ENCODE results near the gene PMIS2. TPM values are rescaled to one million over a fixed set of nuclear protein-coding genes. Genes with fewer than 3 reads are reported as not detected.
A peak's percentile ranks its signal among the peaks of the same experiment; 100 is the strongest.

Gene PMIS2
- total RNA-seq, 1 donor from 2014 or later: not detected

- Mint-ChIP-seq H3K36me3 (ENCODE audit: low read depth) (peaks cover 17% of the 10 kb centered on the region), H3K27me3 (peaks cover 2% of the 10 kb centered on the region), H3K9me3 (no peaks in the 10 kb centered on the region), H3K4me3 (no peak overlapping the region), H3K4me1 (peaks cover 17% of the 10 kb centered on the region), H3K27ac (no peak overlapping the region)
- no peak for DNase-seq
- intact Hi-C loops (cut with micrococcal nuclease): no loop called here
Observed at GRCh38 chr19:35551091-35551810, 34.7 kb upstream of the PMIS2 start.

GRCh38 chr19:35552534-35553384 is 33.2 kb upstream of the PMIS2 start:
- no peaks in the 10 kb centered on the region for H3K9me3 Mint-ChIP-seq
- H3K4me1 Mint-ChIP-seq: peaks cover 11% of the 10 kb centered on the region
- intact Hi-C loops (cut with micrococcal nuclease): no loop called here
- no peak for DNase-seq
- peak overlapping the region; percentile 29 for H3K27ac Mint-ChIP-seq
- no peak overlapping the region for H3K4me3 Mint-ChIP-seq
- peaks cover 6% of the 10 kb centered on the region for H3K27me3 Mint-ChIP-seq
- peaks cover 9% of the 10 kb centered on the region for H3K36me3 Mint-ChIP-seq (ENCODE audit: low read depth)

- intact Hi-C loops (cut with micrococcal nuclease): no loop called here
- H3K27me3 Mint-ChIP-seq: peaks cover 8% of the 10 kb centered on the region
- DNase-seq: no peak
- no peaks in the 10 kb centered on the region for H3K9me3 Mint-ChIP-seq
- H3K36me3 Mint-ChIP-seq (ENCODE audit: low read depth): peaks cover 5% of the 10 kb centered on the region
- H3K4me1 Mint-ChIP-seq: peaks cover 11% of the 10 kb centered on the region
- no peak overlapping the region for H3K4me3 Mint-ChIP-seq
- no peak overlapping the region for H3K27ac Mint-ChIP-seq
Observed at GRCh38 chr19:35553385-35554000, 32.5 kb upstream of the PMIS2 start.

- no peak overlapping the region for H3K27ac Mint-ChIP-seq
- no peak for DNase-seq
- H3K9me3 Mint-ChIP-seq: no peaks in the 10 kb centered on the region
- no peak overlapping the region for H3K4me3 Mint-ChIP-seq
- H3K36me3 Mint-ChIP-seq (ENCODE audit: low read depth): peaks cover 3% of the 10 kb centered on the region
- H3K4me1 Mint-ChIP-seq: peaks cover 7% of the 10 kb centered on the region
- H3K27me3 Mint-ChIP-seq: peaks cover 11% of the 10 kb centered on the region
- intact Hi-C loops (cut with micrococcal nuclease): no loop called here
Observed at GRCh38 chr19:35554076-35554475, 31.9 kb upstream of the PMIS2 start.

DNA sequence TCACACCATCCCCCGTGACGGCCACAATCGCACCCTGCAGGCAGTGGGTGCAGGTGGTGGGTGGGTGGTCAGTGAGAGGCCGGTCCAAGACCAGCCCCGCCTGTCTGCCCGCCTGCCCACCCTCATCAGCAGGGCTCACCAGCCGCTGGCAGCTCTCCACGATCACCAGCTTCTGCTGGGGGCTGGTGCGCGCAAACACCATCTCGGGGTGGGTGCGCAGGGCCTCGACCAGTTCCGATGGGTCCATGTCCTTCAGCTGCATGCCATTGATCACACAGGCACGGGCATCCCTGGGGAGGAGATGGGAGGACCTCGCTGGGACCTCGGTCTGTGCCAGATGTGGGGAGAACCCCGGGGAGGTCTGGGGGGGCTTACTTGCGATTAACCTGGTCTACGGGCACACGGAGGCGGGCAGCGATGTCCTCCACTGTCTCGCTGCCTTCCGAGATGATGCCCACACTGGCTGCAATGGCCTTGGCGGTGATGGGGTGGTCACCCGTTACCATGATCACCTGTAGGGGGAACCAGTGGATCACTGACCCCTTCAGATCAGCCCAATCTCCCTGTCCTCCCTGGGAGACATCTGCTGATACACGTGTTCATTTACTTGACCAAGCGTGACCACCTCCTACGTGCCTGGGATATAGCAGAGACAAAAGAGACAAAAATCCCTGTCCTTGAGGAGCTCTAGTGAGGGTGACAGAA is 30.5 kb upstream of the PMIS2 start:
- H3K9me3 Mint-ChIP-seq: no peaks in the 10 kb centered on the region
- peaks cover 5% of the 10 kb centered on the region for H3K4me1 Mint-ChIP-seq
- peaks cover 22% of the 10 kb centered on the region for H3K27me3 Mint-ChIP-seq
- no peak for DNase-seq
- intact Hi-C loops (cut with micrococcal nuclease): no loop called here
- H3K4me3 Mint-ChIP-seq: no peak overlapping the region
- no peaks in the 10 kb centered on the region for H3K36me3 Mint-ChIP-seq (ENCODE audit: low read depth)
- H3K27ac Mint-ChIP-seq: no peak overlapping the region

DNA sequence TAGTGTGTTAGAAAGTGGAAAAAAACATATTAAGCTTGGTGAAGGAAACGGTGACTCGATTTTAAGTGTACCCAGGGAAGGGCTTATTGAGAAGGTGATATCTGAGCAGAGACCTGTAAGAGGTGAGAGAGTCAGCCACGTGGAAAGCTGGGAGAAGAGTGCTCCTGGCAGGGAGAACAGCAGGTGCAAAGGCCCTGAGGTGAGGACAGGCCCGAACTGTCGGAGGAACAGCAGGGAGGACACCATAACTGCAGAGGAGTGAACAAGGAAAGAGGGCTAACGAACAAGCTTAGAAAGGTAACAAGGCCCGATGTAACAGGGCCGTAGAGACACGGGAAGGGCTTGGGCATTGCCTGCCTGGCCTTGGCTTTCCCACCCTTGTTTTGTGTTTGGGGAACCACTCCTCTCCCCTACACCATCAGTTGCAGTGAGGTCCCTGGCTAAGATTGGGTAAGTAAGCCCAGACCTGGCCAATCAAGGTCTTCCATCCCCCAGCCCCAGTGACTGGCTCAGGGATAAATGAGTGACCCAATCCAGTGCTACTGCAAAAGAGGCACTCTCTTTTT is 29.9 kb upstream of the PMIS2 start:
- H3K4me1 Mint-ChIP-seq: peaks cover 5% of the 10 kb centered on the region
- H3K27me3 Mint-ChIP-seq: peaks cover 23% of the 10 kb centered on the region
- no peaks in the 10 kb centered on the region for H3K9me3 Mint-ChIP-seq
- H3K36me3 Mint-ChIP-seq (ENCODE audit: low read depth): no peaks in the 10 kb centered on the region
- no peak for DNase-seq
- intact Hi-C loops (cut with micrococcal nuclease): no loop called here
- H3K4me3 Mint-ChIP-seq: no peak overlapping the region
- H3K27ac Mint-ChIP-seq: no peak overlapping the region

DNA sequence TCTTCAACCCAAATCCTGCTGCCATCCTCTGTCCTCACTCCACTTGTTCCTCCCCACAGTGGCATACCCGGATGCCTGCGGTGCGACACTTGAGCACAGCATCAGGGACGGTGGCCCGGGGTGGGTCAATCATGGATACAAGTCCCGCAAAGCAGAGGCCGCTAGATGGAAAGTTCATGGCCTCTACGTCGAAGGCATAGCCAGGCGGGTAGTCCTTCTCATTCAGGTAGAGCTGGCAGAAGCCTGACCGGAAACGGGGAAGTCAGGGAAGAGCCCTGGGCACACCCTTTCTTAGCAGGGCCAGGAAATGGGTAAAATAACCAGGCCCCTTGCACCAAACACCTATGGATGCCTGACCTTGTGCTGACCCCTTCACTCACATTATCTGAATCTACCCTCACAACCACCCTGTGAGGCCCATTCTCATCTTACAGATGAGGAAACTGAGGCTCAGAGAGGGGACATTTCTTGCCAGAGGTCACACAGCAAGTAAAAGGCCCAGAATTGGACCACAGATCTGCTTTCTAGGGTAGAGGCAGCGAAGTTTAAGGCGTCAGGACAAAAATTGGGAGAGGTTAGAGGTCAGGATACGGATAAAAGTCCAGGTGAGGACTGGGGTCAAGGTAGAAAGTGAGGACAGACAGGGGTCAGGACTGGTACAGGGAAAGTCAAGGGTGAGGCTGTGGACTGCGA is 29.0 kb upstream of the PMIS2 start:
- no peak for DNase-seq
- H3K9me3 Mint-ChIP-seq: no peaks in the 10 kb centered on the region
- peaks cover 5% of the 10 kb centered on the region for H3K4me1 Mint-ChIP-seq
- H3K4me3 Mint-ChIP-seq: peak overlapping the region; percentile 60
- no peaks in the 10 kb centered on the region for H3K36me3 Mint-ChIP-seq (ENCODE audit: low read depth)
- intact Hi-C loops (cut with micrococcal nuclease): no loop called here
- peaks cover 28% of the 10 kb centered on the region for H3K27me3 Mint-ChIP-seq
- H3K27ac Mint-ChIP-seq: peak overlapping the region; percentile 7

DNA sequence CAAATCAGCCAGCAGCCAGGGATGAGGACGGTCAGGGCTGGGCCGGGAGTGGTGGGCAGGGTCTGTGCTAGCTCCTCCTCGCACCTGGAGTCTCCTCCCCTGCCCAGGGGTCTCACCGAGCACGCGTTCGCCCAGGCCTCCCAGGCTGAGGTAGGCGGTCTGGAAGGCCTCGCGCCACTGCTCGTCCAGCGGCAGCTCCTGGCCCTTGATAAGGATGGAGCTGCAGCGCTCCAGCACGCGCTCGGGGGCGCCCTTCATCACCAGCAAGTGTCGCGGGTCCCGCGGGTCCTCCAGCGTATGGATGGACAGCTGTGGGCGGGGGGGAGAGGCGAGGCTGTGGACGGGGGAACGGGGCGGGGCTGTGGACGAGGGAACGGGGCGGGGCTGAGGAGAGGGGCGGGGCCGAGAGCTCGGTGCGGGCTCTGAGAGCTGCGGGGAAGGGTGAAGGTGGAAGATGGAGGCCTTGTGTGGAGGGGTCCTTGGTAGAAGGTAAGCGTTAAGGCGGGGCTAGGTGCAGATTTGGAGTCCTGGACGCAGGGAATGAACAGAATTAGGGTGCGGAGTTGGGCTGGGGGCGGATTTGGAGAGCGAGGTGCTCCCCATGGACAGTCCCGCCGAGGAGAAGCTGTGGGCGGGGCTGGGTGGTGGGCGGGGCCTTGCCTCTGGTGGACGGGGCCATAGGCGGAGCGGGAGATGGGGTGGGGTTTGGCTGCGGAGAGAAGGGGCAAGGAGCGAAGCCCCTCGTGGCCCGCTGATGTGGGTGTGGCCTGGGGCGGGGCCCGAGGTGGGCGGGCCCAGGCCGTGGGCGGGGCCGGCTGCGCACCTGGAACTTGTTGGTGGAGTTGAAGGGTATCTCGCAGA is 28.2 kb upstream of the PMIS2 start:
- peak; percentile 84 for DNase-seq
- H3K27ac Mint-ChIP-seq: no peak overlapping the region
- no peaks in the 10 kb centered on the region for H3K9me3 Mint-ChIP-seq
- intact Hi-C loops (cut with micrococcal nuclease): no loop called here
- peaks cover 5% of the 10 kb centered on the region for H3K4me1 Mint-ChIP-seq
- no peaks in the 10 kb centered on the region for H3K36me3 Mint-ChIP-seq (ENCODE audit: low read depth)
- H3K27me3 Mint-ChIP-seq: peaks cover 30% of the 10 kb centered on the region
- peak overlapping the region; percentile 77 for H3K4me3 Mint-ChIP-seq

DNA sequence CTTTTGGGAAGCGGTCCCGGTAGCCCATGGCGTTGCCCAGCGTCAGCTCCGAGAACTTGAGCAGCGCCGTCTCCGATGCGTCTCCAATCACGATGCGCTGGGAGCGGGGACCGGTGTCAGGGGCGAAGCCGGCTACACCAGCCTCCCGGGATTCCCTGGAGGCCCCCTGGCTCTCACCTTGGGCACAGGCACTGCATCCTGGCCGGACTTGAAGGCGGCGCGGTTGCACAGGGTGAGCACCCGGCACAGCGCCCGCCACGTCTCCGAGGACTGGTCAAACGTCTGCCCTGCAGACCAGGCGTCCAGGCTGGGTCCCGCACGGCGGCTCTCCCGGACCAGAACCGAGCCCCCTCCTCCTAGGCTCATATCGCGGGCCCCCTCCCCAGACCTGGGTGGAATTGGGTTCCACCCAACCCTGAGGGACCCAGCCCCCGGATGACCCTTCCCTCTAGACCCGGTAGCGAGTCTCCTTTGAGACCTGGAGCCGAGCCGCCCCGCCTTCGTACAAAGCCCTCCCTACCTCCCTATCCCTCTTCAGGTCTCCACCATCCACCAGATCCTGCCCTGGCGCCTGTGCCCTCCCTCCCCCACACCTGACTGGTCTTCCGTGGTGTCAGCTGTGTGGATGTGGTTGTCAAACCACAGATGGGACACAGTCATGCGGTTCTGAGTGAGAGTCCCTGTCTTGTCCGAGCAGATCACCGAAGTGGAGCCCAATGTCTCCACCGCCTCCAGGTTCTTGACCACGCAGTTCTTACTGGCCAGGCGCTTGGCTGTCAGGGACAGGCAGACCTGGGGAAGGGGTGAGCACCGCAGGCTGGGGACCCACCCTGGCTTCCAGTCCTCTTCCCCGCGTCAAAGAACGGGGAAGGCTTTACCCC is 27.3 kb upstream of the PMIS2 start:
- H3K4me3 Mint-ChIP-seq: peak overlapping the region; percentile 22
- no peaks in the 10 kb centered on the region for H3K9me3 Mint-ChIP-seq
- H3K27ac Mint-ChIP-seq: no peak overlapping the region
- DNase-seq: no peak
- H3K4me1 Mint-ChIP-seq: peaks cover 5% of the 10 kb centered on the region
- peaks cover 30% of the 10 kb centered on the region for H3K27me3 Mint-ChIP-seq
- intact Hi-C loops (cut with micrococcal nuclease): no loop called here
- H3K36me3 Mint-ChIP-seq (ENCODE audit: low read depth): no peaks in the 10 kb centered on the region

DNA sequence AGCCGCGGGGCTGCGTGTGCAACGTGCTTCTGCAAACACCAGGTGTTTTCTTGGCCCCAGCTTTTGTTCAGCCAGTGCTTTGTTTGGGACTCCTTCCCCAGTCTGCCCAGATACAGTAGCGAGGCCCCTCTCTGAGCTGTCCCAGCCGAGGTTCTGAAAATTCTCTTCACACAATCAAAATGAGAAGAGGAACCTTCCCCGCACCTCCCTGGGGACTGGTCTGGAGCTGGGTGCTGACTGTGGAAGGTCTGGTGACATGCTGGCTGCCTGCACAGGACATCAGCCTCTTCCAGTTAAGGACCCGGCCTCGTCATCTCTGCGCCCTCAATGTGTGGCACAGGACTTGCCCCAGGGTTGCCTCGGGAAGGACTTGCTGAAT is 26.7 kb upstream of the PMIS2 start:
- Mint-ChIP-seq H3K27ac (no peak overlapping the region), H3K4me3 (no peak overlapping the region), H3K9me3 (no peaks in the 10 kb centered on the region), H3K27me3 (peaks cover 30% of the 10 kb centered on the region), H3K4me1 (peaks cover 5% of the 10 kb centered on the region), H3K36me3 (ENCODE audit: low read depth) (no peaks in the 10 kb centered on the region)
- intact Hi-C loops (cut with micrococcal nuclease): no loop called here
- DNase-seq: no peak

DNA sequence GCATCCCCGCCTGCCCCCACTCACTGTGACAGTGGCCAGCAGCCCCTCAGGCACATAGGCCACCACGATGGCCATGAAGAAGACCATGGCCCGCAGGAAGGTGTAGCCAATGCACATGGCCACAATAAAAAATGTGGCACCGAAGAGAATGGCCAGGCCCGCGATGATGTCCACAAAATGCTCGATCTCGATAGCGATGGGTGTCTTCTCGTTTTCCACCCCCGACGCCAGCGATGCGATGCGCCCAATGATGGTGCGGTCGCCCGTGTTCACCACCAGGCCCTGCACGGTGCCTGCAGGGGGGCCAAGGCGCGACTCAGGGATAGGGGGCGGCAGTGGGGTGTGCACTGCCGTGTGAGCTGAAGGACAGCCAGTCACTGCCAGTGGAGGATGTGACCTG is 26.2 kb upstream of the PMIS2 start:
- Mint-ChIP-seq H3K27me3 (peaks cover 30% of the 10 kb centered on the region), H3K4me1 (peaks cover 5% of the 10 kb centered on the region), H3K36me3 (ENCODE audit: low read depth) (no peaks in the 10 kb centered on the region), H3K27ac (no peak overlapping the region), H3K9me3 (no peaks in the 10 kb centered on the region), H3K4me3 (no peak overlapping the region)
- intact Hi-C loops (cut with micrococcal nuclease): no loop called here
- no peak for DNase-seq

DNA sequence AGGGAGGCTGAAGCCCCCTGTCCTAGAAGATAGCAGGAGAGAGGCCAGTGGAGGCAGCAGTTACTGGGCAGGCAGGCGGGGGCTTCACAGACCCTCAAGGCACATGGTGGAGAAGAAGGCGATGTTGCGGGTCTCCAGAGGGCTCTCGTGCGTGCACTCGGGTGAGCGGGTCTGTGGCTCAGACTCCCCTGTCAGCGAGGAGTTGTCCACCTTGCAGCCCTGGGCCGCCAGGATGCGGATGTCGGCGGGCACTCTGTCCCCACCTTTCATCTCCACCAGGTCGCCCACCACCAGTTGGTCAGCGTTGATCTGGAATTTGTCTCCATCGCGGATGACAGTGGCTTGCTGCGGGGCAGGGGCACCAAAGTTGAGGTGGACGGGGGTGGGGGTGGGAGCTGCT is 25.7 kb upstream of the PMIS2 start:
- intact Hi-C loops (cut with micrococcal nuclease): no loop called here
- no peak for DNase-seq
- Mint-ChIP-seq H3K4me1 (peaks cover 5% of the 10 kb centered on the region), H3K27me3 (peaks cover 30% of the 10 kb centered on the region), H3K9me3 (no peaks in the 10 kb centered on the region), H3K36me3 (ENCODE audit: low read depth) (no peaks in the 10 kb centered on the region), H3K27ac (no peak overlapping the region), H3K4me3 (no peak overlapping the region)

Data from activated CD4-positive, alpha-beta T cell treated with anti-CD3 and anti-CD28 coated beads, Interleukin-2, amount 10 ng/mL, durations not matched to agents 24 days and 14 days (primary cell).